Cardiac muscle cell (in vitro differentiated cells and primary cell): Measurements from ENCODE around the gene MADD. TPM values are rescaled to one million over a fixed set of nuclear protein-coding genes. Genes with fewer than 3 reads are reported as not detected.
A peak's percentile ranks its signal among the peaks of the same experiment; 100 is the strongest.

Experiments used
- DNase-seq, 2 donors: peaks; one replicate each; pipeline versions ENCODE4 v3.0.0 to v3.0.0-alpha.2; 2010 to 2017; ENCODE audit warnings: low read depth in 1 of 2, low spot score in 1 of 2
- H3K27ac ChIP-seq: fragments of 200-600 bp; sonication (generic); 2 replicates; pipeline ENCODE4 v1.5.1; 2016
- H3K27me3 ChIP-seq: fragments of 200-600 bp; sonication (generic); 2 replicates; pipeline ENCODE4 v1.6.0; 2016; ENCODE audit warnings: control low read depth
- H3K36me3 ChIP-seq: fragments of 200-600 bp; sonication (generic); 2 replicates; pipeline ENCODE4 v1.5.1; 2016; ENCODE audit warnings: control low read depth
- H3K4me1 ChIP-seq: fragments of 200-600 bp; sonication (generic); 2 replicates; pipeline ENCODE4 v1.8.1; 2017; ENCODE audit warnings: low read depth, mild to moderate bottlenecking, mixed run types
- H3K4me3 ChIP-seq: fragments of 200-600 bp; sonication (generic); 2 replicates; pipeline ENCODE4 v1.5.1; 2016; ENCODE audit warnings: mild to moderate bottlenecking
- H3K9me3 ChIP-seq: fragments of 200-600 bp; sonication (generic); 2 replicates; pipeline ENCODE4 v1.5.1; 2017; ENCODE audit warnings: low read depth, mild to moderate bottlenecking, control low read depth
- polyA plus RNA-seq: library from polyadenylated mRNA; unstranded; fragments of >200 nt; fragmentation: Nextera tagmentation; extraction: Ambion mirVana; gene quantifications from 2 replicates; pipeline ENCODE4 v1.2.1, GENCODE V29; 2016
- total RNA-seq: library from RNA; depleted of rRNA; stranded (reverse); fragments of >200 nt; gene quantifications from 2 replicates; pipeline ENCODE4 v1.2.3, GENCODE V29; 2016
- TF ChIP-seq, protein P1 (sequence below): IDR thresholded peaks from 2 replicates; pipeline ENCODE4 v1.5.1; 2012; ENCODE audit warnings: low read depth, mild to moderate bottlenecking, low read length

The MADD gene
- total and polyA plus RNA-seq, 2 experiments from 2014 or later, result 58.8 to 103 TPM

DNA sequence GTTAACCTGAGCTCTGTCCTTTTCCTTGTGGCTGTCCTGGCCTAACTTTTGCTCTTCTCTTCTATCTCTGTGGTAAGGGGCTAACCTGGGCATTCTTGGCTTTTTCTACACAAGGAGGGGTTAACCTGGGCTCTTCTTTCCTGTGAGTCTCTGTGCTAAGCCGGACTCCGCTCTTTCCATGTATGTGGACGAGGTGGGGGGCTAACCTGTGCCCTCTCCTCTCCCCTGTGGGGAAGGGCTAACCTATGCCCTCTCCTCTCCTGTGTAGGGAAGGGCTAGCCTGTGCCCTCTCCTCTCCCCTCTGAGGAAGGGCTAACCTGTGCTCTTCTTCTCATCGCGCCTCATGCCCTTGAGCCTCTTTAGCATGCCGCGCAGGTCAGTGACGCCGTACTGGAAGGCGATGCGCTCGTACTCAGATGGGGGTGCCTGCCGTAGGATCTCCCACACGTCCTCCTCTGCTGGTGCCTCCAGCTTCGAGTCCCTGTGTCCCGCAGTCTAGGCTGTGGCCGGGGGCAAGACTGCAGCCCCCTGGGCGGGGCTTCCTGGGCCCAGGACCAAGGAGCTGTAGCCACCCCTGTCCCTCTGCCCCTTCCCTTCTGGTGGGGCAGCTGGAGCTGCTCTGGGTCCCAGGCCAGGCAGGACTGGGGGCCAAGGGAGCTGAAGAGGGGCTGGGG is 76.1 kb downstream of the MADD start:
- H3K27ac ChIP-seq, result no peak overlapping the region
- peaks cover 16% of the 10 kb centered on the region for H3K4me1 ChIP-seq
- no peak overlapping the region for H3K4me3 ChIP-seq
- H3K27me3 ChIP-seq, result no peaks in the 10 kb centered on the region
- H3K36me3 ChIP-seq, result peaks cover 58% of the 10 kb centered on the region
- H3K9me3 ChIP-seq, result no peaks in the 10 kb centered on the region
- TF ChIP-seq, protein P1, sequence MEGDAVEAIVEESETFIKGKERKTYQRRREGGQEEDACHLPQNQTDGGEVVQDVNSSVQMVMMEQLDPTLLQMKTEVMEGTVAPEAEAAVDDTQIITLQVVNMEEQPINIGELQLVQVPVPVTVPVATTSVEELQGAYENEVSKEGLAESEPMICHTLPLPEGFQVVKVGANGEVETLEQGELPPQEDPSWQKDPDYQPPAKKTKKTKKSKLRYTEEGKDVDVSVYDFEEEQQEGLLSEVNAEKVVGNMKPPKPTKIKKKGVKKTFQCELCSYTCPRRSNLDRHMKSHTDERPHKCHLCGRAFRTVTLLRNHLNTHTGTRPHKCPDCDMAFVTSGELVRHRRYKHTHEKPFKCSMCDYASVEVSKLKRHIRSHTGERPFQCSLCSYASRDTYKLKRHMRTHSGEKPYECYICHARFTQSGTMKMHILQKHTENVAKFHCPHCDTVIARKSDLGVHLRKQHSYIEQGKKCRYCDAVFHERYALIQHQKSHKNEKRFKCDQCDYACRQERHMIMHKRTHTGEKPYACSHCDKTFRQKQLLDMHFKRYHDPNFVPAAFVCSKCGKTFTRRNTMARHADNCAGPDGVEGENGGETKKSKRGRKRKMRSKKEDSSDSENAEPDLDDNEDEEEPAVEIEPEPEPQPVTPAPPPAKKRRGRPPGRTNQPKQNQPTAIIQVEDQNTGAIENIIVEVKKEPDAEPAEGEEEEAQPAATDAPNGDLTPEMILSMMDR, result no peak
- DNase-seq, result no peak

DNA sequence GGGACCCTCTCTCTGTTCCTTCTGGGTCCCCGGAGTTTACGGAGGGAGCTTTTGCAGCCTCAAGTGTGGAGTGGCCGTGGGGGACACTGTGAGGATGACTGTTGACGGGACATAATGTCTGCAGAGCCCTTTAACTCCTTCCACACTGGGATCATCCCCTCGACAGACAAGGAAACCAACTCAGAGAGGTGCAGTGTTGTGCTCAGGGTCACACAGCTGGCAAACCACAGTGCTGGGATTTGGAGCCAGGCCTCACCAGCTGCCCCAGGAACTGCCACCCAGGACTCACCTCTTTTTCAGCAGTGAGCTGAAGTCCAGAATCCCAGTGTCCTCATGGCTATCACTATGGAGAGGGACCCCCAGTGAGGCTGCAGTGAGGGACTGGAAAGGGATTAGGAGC is 77.2 kb downstream of the MADD start:
- DNase-seq, result no peak
- H3K27me3 ChIP-seq, result no peaks in the 10 kb centered on the region
- H3K36me3 ChIP-seq, result peaks cover 49% of the 10 kb centered on the region
- H3K4me3 ChIP-seq, result no peak overlapping the region
- no peaks in the 10 kb centered on the region for H3K9me3 ChIP-seq
- H3K27ac ChIP-seq, result peak overlapping the region; percentile 45
- H3K4me1 ChIP-seq, result peaks cover 24% of the 10 kb centered on the region
- TF ChIP-seq, protein P1, result no peak

DNA sequence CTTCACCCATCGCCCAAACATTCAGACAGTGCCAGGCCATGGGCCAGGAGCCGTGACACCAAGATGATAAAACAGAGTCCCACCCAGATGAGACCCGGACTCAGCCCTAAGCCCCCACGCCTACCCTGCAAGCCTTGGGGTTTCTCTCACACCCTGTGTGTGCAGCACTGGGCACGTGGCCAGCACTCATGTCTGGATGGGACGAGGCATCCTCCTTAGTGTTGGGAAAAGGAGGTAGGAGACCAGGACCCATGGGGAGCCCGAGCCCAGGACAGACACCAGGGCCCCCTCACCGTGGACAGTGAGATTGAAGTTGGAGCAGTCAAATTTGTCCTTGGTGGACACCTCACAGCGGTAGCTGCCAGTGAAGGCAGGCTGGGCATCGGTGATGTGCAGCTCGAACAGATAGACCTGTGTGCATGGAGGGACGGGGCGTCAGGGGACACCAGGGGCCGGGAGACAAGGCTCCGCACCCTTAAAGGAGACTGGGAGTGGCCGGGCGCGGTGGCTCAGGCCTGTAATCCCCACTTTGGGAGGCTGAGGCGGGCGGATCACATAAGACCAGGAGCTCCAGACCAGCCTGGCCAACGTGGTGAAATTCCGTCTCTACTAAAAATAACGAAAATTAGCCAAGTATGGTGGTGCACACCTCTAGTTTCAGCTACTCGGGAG is 78.3 kb downstream of the MADD start:
- DNase-seq, result no peak
- TF ChIP-seq, protein P1, result no peak
- no peaks in the 10 kb centered on the region for H3K27me3 ChIP-seq
- H3K36me3 ChIP-seq, result peaks cover 44% of the 10 kb centered on the region
- no peaks in the 10 kb centered on the region for H3K9me3 ChIP-seq
- H3K4me1 ChIP-seq, result peaks cover 36% of the 10 kb centered on the region
- no peak overlapping the region for H3K4me3 ChIP-seq
- H3K27ac ChIP-seq, result peak overlapping the region; percentile 23

DNA sequence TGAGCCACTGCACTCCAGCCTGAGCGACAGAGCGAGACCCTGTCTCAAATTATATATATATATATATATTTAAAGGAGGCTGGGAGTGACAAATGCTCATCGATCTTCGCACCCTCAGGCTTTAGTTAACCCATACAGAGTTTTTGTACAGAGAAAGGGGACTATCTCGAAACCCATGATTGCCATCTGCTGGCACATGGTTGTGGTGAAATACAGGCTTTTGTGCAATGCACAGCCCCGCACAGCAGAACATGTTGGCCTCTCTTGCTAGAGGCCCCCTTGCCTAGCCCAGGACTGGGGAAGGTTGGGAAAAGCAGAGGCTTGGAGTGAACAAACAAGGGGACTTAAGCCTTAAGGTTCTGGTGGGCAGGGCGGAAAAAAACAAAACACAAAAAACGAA is 78.9 kb downstream of the MADD start:
- DNase-seq, result peak in 1 of 2 donors; percentile 43
- Histone ChIP-seq H3K9me3 (no peaks in the 10 kb centered on the region), H3K4me3 (no peak overlapping the region), H3K27me3 (no peaks in the 10 kb centered on the region), H3K27ac (peak overlapping the region; percentile 68), H3K36me3 (peaks cover 44% of the 10 kb centered on the region), H3K4me1 (peaks cover 42% of the 10 kb centered on the region)
- TF ChIP-seq, protein P1, result peak; percentile 14

DNA sequence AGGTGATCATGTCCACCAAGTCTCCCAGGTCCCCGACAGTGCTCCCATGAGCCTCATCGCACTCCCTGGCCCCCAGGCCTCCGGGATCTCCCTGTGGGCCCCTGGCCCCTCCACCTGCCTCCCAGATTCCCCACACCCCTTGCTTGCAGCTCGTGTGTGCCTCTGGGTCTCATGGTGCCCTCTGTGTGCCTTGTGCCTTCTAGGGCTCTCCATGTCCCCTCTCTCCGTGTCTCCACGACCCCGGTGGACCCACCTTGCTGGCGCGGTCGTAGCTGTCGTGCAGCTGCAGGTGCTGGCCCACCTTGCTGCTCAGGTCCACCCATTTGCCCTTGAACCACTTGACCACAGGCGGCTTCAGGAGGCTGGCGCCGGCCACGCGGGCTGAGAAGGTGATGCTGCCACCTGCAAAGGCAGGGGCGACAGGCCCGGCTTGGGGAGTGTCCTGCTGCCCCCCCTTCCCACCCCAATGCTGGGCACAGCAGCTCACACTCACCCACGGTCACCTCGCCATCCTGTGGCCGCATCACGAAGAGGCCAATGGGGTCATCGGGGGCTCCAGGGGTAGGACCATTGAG is 79.7 kb downstream of the MADD start:
- no peak for DNase-seq
- no peaks in the 10 kb centered on the region for H3K9me3 ChIP-seq
- H3K27me3 ChIP-seq, result no peaks in the 10 kb centered on the region
- H3K4me3 ChIP-seq, result no peak overlapping the region
- H3K4me1 ChIP-seq, result peaks cover 49% of the 10 kb centered on the region
- H3K36me3 ChIP-seq, result peaks cover 37% of the 10 kb centered on the region
- TF ChIP-seq, protein P1, result no peak
- H3K27ac ChIP-seq, result peak overlapping the region; percentile 68
